GM12872 (cell line): ENCODE measurements around the gene CDAN1.

Source experiments
- CTCF ChIP-seq: IDR thresholded peaks from 3 replicates; pipeline ENCODE4 v1.5.1; 2011; ENCODE audit warnings: low read depth, mild to moderate bottlenecking, low read length, moderate library complexity; ENCODE audit not compliant: insufficient read depth

Gene CDAN1

GRCh38 chr15:42679285-42680141 lies 57.4 kb downstream of the CDAN1 start:
- no peak for TF ChIP-seq CTCF

DNA sequence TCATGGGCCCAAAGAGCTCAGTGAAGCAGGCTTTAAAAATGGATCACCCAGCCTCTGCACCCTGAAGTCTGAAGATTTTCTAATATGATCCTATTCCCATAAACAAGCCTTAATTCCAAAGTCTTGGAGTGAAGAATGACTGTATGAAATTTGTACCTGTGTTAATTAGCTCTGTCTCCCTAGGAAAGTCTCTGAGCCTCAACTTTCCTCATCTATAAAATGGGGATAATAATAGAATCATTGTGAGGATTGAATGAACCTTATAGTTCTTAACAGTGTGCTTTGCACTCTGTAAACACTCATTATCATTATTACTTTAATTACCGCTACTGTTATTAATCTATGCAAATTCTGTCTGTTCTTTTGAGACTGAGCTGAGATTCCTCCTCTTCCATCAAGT lies 61.9 kb downstream of the CDAN1 start:
- TF ChIP-seq CTCF, result no peak

GRCh38 chr15:42674472-42674871 lies 62.5 kb downstream of the CDAN1 start:
- no peak for TF ChIP-seq CTCF
